ENCODE measurements around the gene C16orf89.
"Not testable (repeated sequence)": the region's sequence is repeated elsewhere in the genome, so short reads cannot be mapped to it uniquely, and the experiment has no call there.

Gene C16orf89

GRCh38 chr16:5084099-5084731 is 18.5 kb upstream of the C16orf89 start:
- DNase-seq (ENCODE audit: low read depth in 2 of 2) = not testable (repeated sequence)

- DNase-seq (ENCODE audit: low read depth in 2 of 2) = not testable (repeated sequence)
Observed at GRCh38 chr16:5083646-5084045, 17.9 kb upstream of the C16orf89 start.

- not testable (repeated sequence) for DNase-seq (ENCODE audit: low read depth in 2 of 2)
Observed at GRCh38 chr16:5080996-5081395, 15.2 kb upstream of the C16orf89 start.

- DNase-seq (ENCODE audit: low read depth in 2 of 2) = not testable (repeated sequence)
Observed at GRCh38 chr16:5080461-5080860, 14.7 kb upstream of the C16orf89 start.

DNA sequence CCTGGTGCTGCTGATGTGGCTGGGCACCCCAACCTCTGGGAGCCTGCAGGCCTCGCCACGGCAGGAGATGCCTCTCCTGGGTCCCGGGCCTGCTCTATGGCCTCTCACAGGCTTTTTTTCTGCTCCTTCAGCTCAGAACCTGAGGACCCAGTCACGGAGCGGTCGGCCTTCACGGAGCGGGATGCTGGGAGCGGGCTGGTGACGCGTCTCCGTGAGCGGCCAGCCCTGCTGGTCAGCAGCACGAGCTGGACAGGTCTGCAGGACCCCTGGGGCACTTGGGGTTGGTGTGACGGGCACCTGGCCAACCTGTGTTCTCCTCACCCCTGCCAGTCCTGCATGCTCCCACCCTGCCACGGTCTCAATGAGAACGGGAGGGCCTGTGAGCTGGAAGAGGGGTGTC is 12.9 kb upstream of the C16orf89 start:
- no peak for DNase-seq (ENCODE audit: low read depth in 2 of 2)

GRCh38 chr16:5077304-5077703 is 11.5 kb upstream of the C16orf89 start:
- no peak for DNase-seq (ENCODE audit: low read depth in 2 of 2)

- no peak for DNase-seq (ENCODE audit: low read depth in 2 of 2)
Observed at GRCh38 chr16:5075637-5076036, 9.9 kb upstream of the C16orf89 start.

DNA sequence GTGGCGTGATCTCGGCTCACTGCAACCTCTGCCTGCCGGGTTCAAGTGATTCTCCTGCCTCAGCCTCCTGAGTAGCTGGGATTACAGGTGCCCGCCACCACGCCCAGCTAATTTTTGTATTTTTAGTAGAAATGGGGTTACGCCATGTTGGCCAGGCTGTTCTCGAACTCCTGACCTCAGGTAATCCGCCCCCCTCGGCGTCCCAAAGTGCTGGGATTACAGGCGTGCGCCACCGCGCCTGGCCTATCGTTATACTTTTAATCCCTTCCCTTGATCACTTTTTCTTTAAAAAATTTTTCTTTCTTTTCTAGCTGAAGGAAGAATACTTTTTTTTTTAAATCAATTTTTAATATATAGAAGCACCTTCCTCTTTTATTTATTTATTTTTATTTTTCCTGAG is 8.0 kb upstream of the C16orf89 start:
- DNase-seq (ENCODE audit: low read depth in 2 of 2) = not testable (repeated sequence)

GRCh38 chr16:5073279-5073629 is 7.5 kb upstream of the C16orf89 start:
- DNase-seq (ENCODE audit: low read depth in 2 of 2) = no peak

DNA sequence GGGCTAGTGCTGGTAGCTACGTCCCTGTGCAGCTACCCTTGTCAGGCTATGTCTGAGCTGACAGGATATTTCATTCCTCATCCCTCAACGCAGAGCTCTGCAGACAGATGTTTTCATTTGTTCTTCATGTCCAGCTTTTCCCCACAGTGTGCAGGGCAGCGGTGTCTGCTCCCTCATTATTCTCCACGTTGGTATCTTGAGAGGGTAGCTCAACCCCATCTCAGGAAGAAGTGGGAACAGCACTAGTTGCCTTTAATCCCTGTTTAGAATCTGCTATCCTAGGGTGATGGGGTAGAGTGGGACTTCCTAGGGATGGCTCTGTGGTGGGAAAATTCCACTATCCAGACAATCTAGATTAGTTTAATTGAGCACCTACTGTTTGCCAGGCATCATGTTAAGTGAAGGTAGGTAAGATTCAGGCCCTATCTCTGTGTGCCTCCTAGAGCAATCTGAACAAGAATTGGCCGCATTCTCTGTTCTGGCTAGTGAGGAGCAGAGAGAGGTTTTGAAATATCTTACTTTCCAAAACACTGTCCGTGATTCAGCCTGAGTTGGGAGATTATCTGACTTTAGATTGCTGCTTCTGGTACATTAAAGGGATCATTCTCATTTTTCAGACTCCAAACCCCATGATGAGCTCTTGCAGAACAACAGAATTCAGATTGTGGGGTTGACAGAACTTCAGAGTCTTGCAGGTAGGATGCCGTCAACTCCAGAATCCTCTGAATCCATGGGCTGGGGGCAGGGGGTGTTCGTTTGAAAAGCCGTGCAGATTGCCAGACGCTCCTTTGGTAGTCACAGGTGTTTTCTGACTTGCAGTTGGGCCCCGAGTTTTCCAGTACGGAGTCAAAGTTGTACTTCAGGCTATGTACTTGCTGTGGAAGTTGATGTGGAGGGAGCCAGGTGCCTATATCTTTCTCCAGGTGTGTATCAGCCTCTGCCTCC is 6.8 kb upstream of the C16orf89 start:
- DNase-seq (ENCODE audit: low read depth in 2 of 2) = no peak

- peak; percentile 80 to 82 for DNase-seq (ENCODE audit: low read depth in 2 of 2)
Observed at GRCh38 chr16:5071681-5072333, 6.1 kb upstream of the C16orf89 start, which contains the start of gene ALG1. Gene ALG1, plus strand, starts transcription at chr16:5071843. Its CDS starts 7 bp downstream, at chr16:5071850.

DNA sequence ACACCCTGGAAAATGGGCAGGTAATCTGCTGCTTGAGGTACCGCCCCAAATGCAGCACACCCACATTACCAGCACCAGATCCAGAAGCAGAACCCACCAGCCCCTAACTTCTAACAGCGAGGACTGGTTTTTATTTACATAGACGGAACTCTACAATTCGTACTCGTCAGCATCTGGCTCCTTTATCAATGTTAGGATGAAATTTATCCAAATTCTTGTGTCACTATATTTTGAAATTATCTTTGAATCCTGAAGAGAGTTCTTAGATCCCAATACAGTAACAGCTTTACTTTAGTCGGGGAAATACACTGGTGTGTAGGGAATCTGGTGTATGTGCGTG is 5.6 kb upstream of the C16orf89 start:
- DNase-seq (ENCODE audit: low read depth in 2 of 2) = no peak

DNA sequence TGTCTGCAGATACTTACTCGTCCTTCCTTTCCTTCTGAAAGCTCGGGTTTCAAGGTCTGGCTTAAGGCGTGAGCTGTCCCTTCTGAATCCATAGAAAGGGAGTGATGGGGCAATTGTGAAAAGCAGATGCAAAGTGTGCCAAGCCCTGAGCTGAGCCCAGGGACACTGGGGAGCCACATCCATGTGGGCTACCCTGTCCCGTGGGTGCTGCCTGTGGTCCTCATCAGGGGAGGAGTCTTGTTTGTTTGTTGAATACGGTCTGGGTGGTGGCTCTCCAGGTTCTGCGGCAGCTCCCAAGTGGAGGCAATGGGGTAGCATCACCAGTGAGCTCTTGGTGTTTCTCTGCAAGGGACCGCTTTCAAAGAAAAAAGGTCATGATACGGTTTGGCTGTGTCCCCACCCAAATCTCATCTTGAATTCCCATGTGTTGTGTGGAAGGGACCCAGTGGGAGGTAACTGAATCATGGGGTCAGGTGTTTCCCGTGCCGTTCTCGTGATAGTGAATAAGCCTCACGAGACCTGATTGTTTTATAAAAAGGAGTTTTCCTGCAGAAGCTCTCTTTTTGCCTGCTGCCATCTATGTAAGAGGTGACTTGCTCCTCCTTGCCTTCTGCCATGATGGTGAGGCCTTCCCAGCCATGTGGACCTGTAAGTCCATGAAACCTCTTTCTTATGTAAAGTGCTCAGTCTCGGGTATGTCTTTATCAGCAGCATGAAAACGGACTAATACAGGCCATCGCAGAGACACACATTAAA is 4.9 kb upstream of the C16orf89 start:
- no peak for DNase-seq (ENCODE audit: low read depth in 2 of 2)

GRCh38 chr16:5069854-5070253 is 4.1 kb upstream of the C16orf89 start:
- no peak for DNase-seq (ENCODE audit: low read depth in 2 of 2)

- no peak for DNase-seq (ENCODE audit: low read depth in 2 of 2)
Observed at GRCh38 chr16:5069048-5069447, 3.3 kb upstream of the C16orf89 start.

DNA sequence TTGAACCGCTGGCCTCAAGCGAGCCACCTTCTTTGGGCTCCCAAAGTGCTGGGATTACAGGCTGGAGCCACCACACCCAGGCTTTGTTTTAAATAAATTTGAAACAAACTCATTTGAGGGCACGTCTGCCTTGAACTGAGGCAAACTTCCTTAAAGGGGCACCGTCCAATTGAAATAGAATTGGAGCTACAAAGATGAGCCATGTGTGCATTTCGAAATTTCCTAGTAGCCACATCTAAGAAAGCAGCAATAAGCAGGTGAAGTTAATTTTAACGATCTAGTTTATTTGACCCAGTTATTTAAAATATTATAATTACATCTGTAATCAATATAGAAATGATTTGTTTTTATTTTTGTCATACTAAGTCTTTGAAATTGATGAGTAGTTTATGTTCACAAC is 755 bp upstream of the C16orf89 start:
- DNase-seq (ENCODE audit: low read depth in 2 of 2) = no peak

- DNase-seq (ENCODE audit: low read depth in 2 of 2) = no peak
Observed at GRCh38 chr16:5065326-5065725, 430 bp downstream of the C16orf89 start.

DNA sequence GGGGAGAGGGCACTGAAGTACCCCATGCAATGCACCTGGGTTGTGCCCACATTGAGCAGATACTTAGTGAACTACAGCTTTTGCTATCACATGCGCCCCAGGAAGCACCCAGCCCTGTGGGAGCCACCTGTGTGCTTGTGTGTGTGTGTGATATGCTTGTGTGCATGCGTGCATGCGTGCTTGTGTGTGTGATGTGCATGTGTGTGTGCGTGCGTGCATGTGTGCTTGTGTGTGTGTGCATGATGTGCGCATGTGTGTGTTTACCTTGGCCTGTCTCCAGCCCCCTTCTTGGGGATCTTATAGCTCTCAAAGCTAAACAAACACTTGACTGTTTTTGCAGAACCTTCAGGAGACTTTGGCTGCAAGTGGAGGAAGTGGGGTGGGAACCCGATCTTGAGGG is 841 bp downstream of the C16orf89 start:
- no peak for DNase-seq (ENCODE audit: low read depth in 2 of 2)

DNA sequence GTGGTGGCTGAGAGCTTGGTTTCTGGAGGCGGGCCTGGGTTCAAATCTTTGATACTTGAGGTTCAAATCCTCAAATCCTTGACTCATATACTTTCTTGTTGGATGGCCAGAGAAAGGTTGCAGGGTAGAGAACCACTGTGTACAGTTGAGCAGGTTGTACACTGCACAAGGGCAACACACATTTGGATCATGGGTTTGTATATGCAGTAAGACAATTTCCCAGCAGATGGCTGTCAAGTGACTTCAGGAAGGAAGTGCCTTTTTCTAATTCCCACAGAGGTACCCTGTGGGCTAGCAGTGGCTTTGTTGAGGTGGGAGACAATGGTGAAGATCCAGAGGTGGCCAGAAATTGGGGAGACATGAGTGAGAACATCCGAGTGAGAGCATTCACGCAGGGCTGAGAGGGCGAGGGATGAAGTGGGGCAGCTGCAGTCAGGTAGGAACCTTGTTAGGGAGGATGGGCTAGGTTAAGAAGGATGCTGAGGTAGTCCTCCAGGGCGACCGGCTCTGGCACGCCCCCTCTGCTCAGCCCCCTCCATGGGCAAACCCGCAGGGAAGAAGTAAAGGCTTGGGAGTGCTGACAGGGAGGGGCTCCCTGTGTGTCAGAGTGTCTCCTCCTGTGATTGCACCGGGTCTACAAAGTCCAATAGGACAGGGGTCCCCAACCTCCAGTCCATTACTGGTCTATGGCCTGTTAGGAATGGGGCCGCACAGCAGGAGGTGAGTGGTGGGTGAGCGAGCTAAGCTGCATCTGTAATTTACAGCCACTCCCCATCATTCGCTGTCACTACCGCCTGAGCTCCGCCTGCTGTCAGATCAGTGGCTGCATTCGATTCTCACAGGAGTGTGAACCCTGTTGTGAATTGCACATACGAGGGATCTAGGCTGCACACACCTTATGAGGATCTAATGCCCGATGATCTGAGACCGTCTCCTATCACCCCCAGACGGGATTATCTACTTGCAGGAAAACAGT is 2.7 kb downstream of the C16orf89 start:
- DNase-seq (ENCODE audit: low read depth in 2 of 2) = no peak

- DNase-seq (ENCODE audit: low read depth in 2 of 2) = no peak
Observed at GRCh38 chr16:5062051-5062450, 3.7 kb downstream of the C16orf89 start.

Data from activated CD8-positive, alpha-beta memory T cell treated with anti-CD3 and anti-CD28 coated beads for 4 hours (primary cell).